Measurements from ENCODE around the gene CALML3. TPM values are rescaled to one million over a fixed set of nuclear protein-coding genes. Genes with fewer than 3 reads are reported as not detected.

The CALML3 gene
- total and polyA plus RNA-seq, 2 of the 13 experiments (the other 11 are each of a cell fraction or from before 2014, with no cell fraction given): not detected

- TF ChIP-seq ARID4A (CRISPR knock-in tag; IDR thresholded peaks at IDR 0.05; ENCODE audit: borderline replicate concordance) (peak; percentile 18; the same call in 1 of the 2 replicates), PHF21A (CRISPR knock-in tag; IDR thresholded peaks at IDR 0.05) (peak; percentile 36; the same call in 1 of the 2 replicates), HDAC1 (CRISPR knock-in tag; IDR thresholded peaks at IDR 0.05) (0 out of 2 replicates have a peak, but pooled peaks have one; percentile 17), LCORL (IDR thresholded peaks at IDR 0.05) (no peak), LCORL (CRISPR knock-in tag; IDR thresholded peaks at IDR 0.05) (peak; percentile 87), TEF (CRISPR knock-in tag; IDR thresholded peaks at IDR 0.05) (no peak), IRF2 (CRISPR knock-in tag; IDR thresholded peaks at IDR 0.05) (0 out of 2 replicates have a peak, but pooled peaks have one; percentile 18), HIC2 (CRISPR knock-in tag; IDR thresholded peaks at IDR 0.05; ENCODE audit: low read depth) (peak; percentile 51; the same call in 1 of the 2 replicates), TEAD3 (CRISPR knock-in tag; optimal IDR thresholded peaks at IDR 0.05; ENCODE audit: borderline replicate concordance) (peak; percentile 82), PREB (CRISPR knock-in tag; IDR thresholded peaks at IDR 0.05) (no peak), KLF16 (CRISPR knock-in tag; IDR thresholded peaks at IDR 0.05) (0 out of 4 replicates have a peak, but pooled peaks of 1 of the 2 experiments have one; percentile 34), MAZ (IDR thresholded peaks at IDR 0.05; ENCODE audit: borderline replicate concordance, low read depth, low read length) (no peak), MAZ (CRISPR knock-in tag; IDR thresholded peaks at IDR 0.05; ENCODE audit: low read depth) (no peak), BCL6 (CRISPR knock-in tag; IDR thresholded peaks at IDR 0.05) (peak; percentile 61; the same call in 1 of the 2 replicates), NR2F1 (CRISPR knock-in tag; IDR thresholded peaks at IDR 0.05) (peak in 1 of 2 experiments; percentile 66; a peak in 2 of 4 replicates), NCOA2 (CRISPR knock-in tag; IDR thresholded peaks at IDR 0.05) (peak; percentile 73), ZBTB7B (CRISPR knock-in tag; IDR thresholded peaks at IDR 0.05) (peak; percentile 90), MYPOP (CRISPR knock-in tag; IDR thresholded peaks at IDR 0.05) (0 out of 2 replicates have a peak, but pooled peaks have one; percentile 28)
Measured at GRCh38 chr10:5493691-5494090, 31.1 kb upstream of the CALML3 start (continued).

All from HepG2 (cell line).